ENCODE results near the gene AFF3.
"Not testable (repeated sequence)": the region's sequence is repeated elsewhere in the genome, so short reads cannot be mapped to it uniquely, and the experiment has no call there.

AFF3 gene

GRCh38 chr2:100106460-100106859 lies 35.9 kb downstream of the AFF3 start:
- no peak for DNase-seq

- no peak for DNase-seq
Observed at GRCh38 chr2:100105678-100106054, 36.7 kb downstream of the AFF3 start.

DNA sequence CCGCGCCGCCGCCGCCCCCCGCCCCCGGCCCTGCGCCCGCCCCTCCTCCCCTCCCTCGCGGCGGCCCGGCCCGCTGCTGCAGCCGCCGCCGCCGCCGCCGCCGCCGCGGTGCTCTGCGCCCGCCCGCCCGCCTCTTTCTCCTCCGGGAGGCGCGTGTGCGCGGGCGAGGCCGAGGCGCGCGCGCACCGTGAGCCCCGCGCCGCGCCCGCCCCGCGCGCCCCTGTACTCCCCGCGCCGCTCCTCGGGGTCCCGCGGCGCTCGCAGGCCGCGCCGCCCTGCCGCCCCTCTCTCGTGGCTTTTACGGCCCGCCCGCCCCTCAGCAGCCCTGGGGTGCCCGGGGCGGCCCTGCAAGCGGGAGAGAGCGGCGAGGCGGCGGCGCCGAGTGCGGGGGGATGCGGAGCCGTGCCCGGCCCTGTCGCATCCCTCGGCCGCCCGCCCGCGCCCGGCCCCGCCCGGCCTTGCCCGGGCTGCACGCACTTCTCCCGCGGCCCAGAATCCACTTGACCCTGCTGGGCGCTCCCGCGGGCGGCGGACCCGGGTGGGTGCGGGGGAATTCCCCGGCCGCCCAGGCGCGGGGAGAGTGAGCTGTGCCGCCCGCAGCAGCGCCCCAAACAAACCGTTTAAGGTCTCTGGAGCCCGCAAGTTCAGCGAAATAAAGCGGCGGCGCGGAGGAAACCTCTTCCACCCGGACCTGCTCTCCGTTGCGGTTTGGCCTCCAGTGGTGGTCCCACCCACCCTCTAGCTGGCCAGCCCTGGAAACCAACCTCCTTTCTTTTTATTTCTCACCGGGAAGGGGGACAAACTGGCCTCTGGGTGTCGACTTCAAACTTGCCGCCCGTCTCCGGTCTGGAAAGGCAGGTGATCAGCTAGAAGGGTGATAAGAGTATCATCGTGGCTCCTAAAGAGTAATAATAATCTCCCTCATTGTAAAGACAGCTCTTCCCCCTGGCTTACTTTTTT lies 37.4 kb downstream of the AFF3 start:
- peak; percentile 62 for DNase-seq

DNA sequence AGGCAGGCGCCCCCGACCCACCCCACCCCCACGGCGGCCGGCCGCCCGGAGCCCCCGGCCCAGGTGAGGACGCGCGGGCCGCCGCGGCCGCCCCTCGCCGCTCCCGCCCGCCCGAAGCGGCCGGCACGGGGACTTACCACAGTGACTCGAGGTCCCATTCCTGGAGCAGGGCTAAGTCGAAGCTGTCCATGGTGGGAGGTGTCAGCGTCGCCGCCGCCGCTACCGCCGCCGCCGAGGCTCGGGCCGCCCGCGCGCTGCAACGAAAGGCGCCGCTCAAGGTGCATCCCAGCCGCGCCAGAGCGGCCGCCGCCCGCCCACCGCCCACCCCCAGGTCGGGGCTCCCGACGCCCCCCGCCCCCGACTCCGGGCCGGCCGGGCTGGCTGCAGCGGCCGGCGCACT lies 38.1 kb downstream of the AFF3 start:
- not testable (repeated sequence) for DNase-seq

DNA sequence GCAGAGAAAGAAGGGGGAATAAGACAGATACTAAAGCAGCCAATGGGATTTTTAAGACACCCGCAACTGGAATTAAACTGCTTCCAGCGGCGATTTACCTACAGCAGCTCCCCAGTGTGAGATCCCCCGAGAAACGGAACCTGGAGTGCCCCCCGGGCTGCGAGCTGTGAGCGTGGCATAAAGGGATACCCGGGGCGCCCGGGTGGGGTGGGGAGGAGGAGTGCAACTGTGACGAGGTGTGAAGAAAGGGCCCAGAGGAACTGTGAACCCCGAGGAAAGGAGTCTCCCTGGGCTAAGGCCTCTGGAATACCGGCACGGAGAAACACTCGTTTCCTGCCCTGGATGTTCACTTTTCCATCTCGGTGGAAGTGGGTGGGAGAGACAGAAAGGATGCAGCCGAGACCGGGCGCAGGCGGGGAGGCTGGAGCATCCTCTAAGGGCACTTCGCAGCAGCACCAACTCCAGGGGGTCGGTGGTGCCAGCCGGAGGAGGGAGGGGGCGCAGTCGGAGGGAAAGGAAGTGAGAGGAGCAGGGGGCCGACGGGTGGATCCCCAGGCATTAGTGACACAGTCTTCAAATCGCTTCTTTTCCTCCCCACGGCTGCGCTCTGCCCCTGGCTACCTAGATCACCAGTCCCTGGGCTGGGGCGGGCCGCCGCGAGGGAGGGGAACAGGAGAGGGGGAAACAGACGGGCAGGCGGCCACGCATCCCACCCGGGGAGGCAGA lies 38.7 kb downstream of the AFF3 start:
- DNase-seq = not testable (repeated sequence)

- DNase-seq = not testable (repeated sequence)
Observed at GRCh38 chr2:100102466-100103180, 39.8 kb downstream of the AFF3 start.

DNA sequence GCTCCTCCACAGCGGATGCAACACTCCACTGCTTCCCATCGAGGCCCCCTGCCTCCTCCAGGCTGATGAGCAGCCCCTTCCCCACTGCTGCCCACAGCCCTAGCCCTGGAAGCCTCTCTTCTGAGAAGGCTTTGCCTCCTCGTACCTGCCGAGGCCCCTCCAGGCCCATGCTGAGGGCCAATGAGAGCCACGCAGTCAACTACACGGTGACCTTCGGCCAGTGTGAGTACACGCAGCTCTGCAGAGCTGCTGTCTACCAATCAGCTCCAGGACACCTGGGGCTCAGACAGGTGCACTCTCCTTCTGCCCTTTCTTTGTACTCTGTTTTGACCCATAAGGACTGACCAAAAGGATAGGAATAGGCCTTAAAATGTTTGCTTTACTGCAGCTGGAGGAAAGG lies 43.5 kb downstream of the AFF3 start:
- not testable (repeated sequence) for DNase-seq

- DNase-seq = not testable (repeated sequence)
Observed at GRCh38 chr2:100097611-100098294, 44.6 kb downstream of the AFF3 start.

- DNase-seq = not testable (repeated sequence)
Observed at GRCh38 chr2:100095845-100096244, 46.5 kb downstream of the AFF3 start.

GRCh38 chr2:100091807-100092206 lies 50.6 kb downstream of the AFF3 start:
- not testable (repeated sequence) for DNase-seq

DNA sequence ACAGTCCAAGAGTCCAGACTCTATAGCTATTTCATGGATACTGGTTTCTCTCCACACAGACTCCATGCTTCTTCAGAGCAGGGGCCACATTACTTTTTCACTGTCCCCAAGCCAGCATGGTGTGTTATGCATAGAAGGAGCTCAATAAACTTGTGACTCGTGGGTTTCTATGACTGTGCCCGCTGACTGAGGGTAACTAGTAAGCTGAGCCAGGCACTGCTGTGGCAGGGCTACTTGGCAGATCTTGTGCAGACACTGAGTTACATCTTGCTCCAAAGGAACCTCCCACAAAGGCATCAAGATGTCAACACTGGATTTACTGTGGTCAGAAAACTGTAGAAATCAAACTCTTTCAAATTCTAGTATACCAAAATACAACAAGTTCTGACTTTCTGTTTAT lies 56.6 kb downstream of the AFF3 start:
- not testable (repeated sequence) for DNase-seq

- DNase-seq = not testable (repeated sequence)
Observed at GRCh38 chr2:100083421-100084216, 58.8 kb downstream of the AFF3 start.

- DNase-seq = not testable (repeated sequence)
Observed at GRCh38 chr2:100082302-100082978, 60.0 kb downstream of the AFF3 start.

DNA sequence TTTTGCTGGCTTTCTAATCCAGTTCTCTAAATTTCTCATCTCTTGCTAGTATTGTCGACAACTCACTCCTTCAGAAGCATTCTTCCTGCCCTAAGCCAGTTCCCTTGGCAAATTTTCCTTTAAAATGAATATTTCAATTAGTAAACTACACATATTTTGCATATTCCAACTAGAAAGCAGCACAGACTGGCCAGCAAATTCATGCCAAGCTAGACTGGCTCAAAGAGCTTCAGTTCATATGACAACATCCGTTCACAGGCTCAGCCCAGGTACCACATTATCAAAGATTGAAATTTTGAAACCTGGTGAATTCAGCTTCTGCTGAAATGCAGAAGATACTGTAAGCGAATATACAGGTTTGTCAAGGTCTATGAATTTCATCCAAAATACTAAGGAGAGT lies 64.5 kb downstream of the AFF3 start:
- DNase-seq = no peak

DNA sequence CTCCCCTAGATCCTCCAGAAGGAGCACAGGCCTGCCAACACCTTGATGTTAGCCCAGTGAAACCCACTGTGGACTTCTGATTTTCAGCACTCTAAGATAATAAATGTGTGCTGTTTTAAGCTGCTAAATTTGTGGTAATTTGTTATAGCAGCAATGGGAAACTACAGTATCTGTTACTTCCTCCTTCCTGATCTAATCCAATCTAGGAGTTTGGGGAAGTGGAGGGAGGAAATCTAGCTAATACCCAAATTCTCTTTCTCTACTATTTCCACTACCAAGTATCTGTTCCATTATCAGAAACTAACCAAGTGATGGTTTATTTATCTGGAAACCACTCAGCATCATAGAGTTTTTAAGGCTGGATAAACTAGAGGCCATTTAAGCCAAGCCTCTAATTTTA lies 64.9 kb downstream of the AFF3 start:
- no peak for DNase-seq

DNA sequence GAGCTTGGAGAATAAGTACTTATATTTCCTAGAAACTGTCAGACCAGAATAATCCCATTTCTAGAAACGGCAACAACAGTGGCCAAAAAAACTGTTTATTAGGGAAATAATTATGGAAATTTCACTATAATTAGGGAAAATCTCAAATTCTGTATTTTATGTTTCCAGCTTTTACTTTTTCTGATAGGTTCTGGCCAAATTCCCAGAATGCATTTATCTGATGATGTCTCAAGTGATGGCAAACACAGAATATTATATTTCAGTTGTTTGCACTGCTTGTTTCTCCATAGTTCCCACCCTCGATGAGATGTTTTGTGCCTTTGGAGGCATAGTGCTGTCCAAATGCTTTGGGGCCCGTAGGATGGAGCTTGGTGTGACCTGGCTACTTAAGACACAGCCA lies 66.9 kb downstream of the AFF3 start:
- no peak for DNase-seq

DNA sequence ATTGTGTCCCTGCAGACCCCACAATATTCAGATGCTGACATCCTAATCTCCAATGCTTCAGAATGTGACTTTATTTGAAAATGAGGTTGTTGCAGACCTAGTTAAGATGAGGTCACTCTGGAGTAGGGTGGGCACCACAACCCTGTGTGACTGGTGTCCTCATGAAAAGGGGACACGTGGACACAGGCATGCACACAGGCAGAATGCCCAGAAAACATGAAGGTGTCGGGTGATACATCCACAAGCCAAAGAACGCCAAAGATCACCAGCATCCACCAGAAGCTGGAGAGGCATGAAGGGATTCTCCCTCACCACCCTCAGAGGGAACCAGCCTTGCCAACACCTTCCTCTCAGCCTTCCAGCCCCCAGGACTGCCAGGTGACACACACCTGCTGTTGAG lies 69.3 kb downstream of the AFF3 start:
- DNase-seq = no peak

- DNase-seq = no peak
Observed at GRCh38 chr2:100072503-100072902, 69.9 kb downstream of the AFF3 start.

DNA sequence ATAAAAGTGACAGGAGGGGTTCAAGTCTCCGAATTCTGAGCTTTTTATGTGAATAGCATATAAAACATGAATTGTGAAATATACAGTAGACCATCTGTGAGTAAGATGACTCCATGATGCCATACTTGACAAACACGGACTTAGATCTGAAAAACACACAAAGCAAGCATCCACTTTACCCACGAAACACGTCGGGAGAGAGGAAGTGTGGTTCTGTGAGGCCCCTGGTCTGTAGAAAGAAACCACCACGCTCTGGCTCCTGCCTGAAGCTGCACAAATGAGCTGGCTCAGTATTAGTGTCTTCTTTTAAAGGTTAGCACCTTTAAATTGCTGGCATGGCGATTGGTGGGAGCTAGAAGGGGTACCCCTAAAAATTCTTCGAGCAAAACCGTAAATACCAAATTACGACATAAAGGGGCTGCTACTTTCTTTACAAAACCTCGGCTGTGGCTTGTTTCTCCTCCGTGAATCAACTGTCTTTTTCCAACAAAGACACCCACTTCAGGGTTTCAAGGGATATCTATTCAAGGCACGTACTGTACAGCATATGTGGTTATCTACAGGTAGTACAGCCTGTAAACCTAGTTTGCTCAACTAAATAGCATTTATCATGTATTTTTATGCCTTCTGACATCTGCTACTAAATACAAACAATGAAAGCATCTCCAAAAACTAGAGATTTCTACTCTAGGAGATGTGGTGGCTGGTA lies 70.9 kb downstream of the AFF3 start:
- DNase-seq = no peak

GRCh38 chr2:100070078-100070477 lies 72.3 kb downstream of the AFF3 start:
- no peak for DNase-seq

DNA sequence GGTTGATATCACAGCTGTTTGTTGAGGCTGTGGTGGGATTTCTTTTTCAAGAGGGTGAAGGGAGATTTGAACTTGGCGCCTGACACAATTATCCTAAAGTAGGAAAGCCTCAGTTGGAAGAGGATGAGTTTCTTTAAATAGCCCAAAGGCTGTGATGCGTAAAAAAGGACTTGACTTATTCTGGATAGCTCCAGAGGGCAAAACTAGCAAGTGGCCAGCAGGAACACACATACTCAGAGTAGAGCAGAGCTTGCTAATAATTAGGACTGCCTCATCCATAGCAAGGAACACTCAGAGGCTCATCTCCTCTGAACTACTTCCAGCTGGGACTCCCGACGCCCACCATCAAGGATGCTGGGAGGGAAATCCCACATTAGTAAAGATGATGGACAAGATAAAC lies 74.0 kb downstream of the AFF3 start:
- DNase-seq = no peak
